Measurements from ENCODE around the gene SHKBP1. TPM values are rescaled to one million over a fixed set of nuclear protein-coding genes. Genes with fewer than 3 reads are reported as not detected.
A peak's percentile ranks its signal among the peaks of the same experiment; 100 is the strongest.

SHKBP1 gene
- total RNA-seq, 2 donors from 2014 or later, result 131 to 149 TPM

GRCh38 chr19:40605216-40605971 is 28.7 kb downstream of the SHKBP1 start:
- DNase-seq (ENCODE audit: low spot score) (peak; percentile 89), ATAC-seq (peak; percentile 68 to 81)
- peak overlapping the region; percentile 67 to 90 for H3K27ac Mint-ChIP-seq
- H3K27me3 Mint-ChIP-seq, result peaks cover 9 to 14% of the 10 kb centered on the region in 2 donors
- no peaks in the 10 kb centered on the region for H3K36me3 Mint-ChIP-seq
- H3K4me1 Mint-ChIP-seq (ENCODE audit: low read depth in 2 of 2), result peaks cover 48 to 56% of the 10 kb centered on the region in 2 donors
- H3K9me3 Mint-ChIP-seq, result no peaks in the 10 kb centered on the region
- H3K4me3 Mint-ChIP-seq, result peak overlapping the region; percentile 94

GRCh38 chr19:40607311-40608239 is 30.9 kb downstream of the SHKBP1 start:
- H3K27me3 Mint-ChIP-seq, result no peaks in the 10 kb centered on the region
- H3K4me3 Mint-ChIP-seq, result peak overlapping the region; percentile 94
- ATAC-seq, result no peak
- no peaks in the 10 kb centered on the region for H3K9me3 Mint-ChIP-seq
- no peak for DNase-seq (ENCODE audit: low spot score)
- H3K36me3 Mint-ChIP-seq, result no peaks in the 10 kb centered on the region
- H3K27ac Mint-ChIP-seq, result peak overlapping the region; percentile 46 to 68
- H3K4me1 Mint-ChIP-seq (ENCODE audit: low read depth in 2 of 2), result peaks cover 50 to 56% of the 10 kb centered on the region in 2 donors

GRCh38 chr19:40608240-40608621 is 31.6 kb downstream of the SHKBP1 start:
- Mint-ChIP-seq H3K9me3 (no peaks in the 10 kb centered on the region), H3K36me3 (no peaks in the 10 kb centered on the region), H3K4me1 (ENCODE audit: low read depth in 2 of 2) (peaks cover 51 to 57% of the 10 kb centered on the region in 2 donors), H3K4me3 (peak overlapping the region; percentile 74), H3K27ac (peak overlapping the region; percentile 46 to 68), H3K27me3 (no peaks in the 10 kb centered on the region)
- ATAC-seq (no peak), DNase-seq (ENCODE audit: low spot score) (no peak)

DNA sequence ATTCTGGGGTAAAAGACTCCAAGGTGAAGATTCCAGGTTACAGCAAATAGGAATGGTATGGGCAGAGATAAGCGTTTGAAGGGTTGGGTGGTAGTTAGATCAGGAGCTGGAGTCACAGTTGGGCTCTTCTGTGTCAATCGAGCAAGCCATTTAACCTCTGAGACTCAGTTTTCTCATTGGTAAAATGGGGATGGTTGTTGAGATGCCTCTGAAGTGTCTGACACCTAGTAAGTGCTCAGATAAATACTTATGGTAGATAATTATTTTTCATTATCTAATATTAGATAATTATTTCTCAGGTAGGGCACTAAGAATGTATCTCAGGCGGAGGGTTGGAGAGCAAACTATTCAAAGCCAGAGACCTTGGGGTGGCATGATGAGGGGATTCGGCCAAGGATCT is 32.3 kb downstream of the SHKBP1 start:
- Mint-ChIP-seq H3K4me1 (ENCODE audit: low read depth in 2 of 2) (peaks cover 56 to 59% of the 10 kb centered on the region in 2 donors), H3K9me3 (no peaks in the 10 kb centered on the region), H3K4me3 (peak overlapping the region; percentile 74), H3K27ac (peak overlapping the region; percentile 68 to 86), H3K27me3 (no peaks in the 10 kb centered on the region), H3K36me3 (no peaks in the 10 kb centered on the region)
- ATAC-seq (no peak), DNase-seq (ENCODE audit: low spot score) (no peak)

- no peaks in the 10 kb centered on the region for H3K9me3 Mint-ChIP-seq
- DNase-seq (ENCODE audit: low spot score) (peak; percentile 90), ATAC-seq (peak; percentile 78 to 81)
- H3K27me3 Mint-ChIP-seq, result no peaks in the 10 kb centered on the region
- H3K36me3 Mint-ChIP-seq, result no peaks in the 10 kb centered on the region
- peak overlapping the region; percentile 68 to 86 for H3K27ac Mint-ChIP-seq
- peak overlapping the region; percentile 74 for H3K4me3 Mint-ChIP-seq
- peaks cover 53 to 63% of the 10 kb centered on the region in 2 donors for H3K4me1 Mint-ChIP-seq (ENCODE audit: low read depth in 2 of 2)
Measured at GRCh38 chr19:40609561-40610395, 33.1 kb downstream of the SHKBP1 start.

DNA sequence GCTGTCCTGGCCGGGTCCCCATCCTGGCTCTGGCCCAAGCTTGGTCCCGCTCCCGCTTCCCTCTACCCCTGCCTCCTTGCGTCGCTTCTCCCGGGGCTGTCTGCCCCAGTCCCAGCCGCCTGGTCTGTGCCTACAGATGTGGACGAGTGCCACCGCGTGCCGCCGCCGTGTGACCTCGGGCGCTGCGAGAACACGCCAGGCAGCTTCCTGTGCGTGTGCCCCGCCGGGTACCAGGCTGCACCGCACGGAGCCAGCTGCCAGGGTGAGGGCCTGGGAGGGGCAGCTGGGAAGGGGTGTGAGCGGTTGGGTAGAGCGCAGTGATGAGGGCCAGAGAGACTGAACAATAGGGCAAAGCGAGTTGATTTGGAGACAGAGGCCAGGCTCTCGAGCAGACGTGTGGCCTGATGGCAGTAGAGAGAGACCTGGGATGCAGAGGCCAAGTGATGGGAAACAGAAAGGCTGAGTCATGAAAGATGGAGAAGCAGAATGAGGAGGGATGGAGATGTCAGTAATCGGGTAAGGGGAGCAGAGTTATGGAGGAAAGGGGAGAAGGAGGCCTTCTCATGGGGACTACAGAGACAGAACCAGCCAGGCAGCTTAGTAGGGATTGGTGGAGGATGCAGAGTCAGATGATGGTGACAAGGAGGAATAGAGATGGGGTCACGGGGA is 33.9 kb downstream of the SHKBP1 start:
- H3K27me3 Mint-ChIP-seq, result no peaks in the 10 kb centered on the region
- peaks cover 52 to 62% of the 10 kb centered on the region in 2 donors for H3K4me1 Mint-ChIP-seq (ENCODE audit: low read depth in 2 of 2)
- H3K27ac Mint-ChIP-seq, result peak overlapping the region; percentile 68 to 86
- no peaks in the 10 kb centered on the region for H3K9me3 Mint-ChIP-seq
- no peaks in the 10 kb centered on the region for H3K36me3 Mint-ChIP-seq
- DNase-seq (ENCODE audit: low spot score) (no peak), ATAC-seq (peak in 1 of 2 donors; percentile 7)
- peak overlapping the region; percentile 74 for H3K4me3 Mint-ChIP-seq

DNA sequence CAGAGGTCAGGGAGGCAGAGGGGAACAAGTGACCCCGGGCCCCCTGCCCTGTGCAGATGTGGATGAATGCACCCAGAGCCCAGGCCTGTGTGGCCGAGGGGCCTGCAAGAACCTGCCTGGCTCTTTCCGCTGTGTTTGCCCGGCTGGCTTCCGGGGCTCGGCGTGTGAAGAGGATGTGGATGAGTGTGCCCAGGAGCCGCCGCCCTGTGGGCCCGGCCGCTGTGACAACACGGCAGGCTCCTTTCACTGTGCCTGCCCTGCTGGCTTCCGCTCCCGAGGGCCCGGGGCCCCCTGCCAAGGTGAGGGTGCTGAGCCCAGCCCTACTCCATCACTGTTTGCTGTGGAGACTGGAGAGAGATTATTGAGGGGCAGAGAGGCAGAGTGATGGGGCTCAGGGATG is 34.4 kb downstream of the SHKBP1 start:
- DNase-seq (ENCODE audit: low spot score), result no peak
- H3K36me3 Mint-ChIP-seq, result no peaks in the 10 kb centered on the region
- no peaks in the 10 kb centered on the region for H3K27me3 Mint-ChIP-seq
- H3K9me3 Mint-ChIP-seq, result no peaks in the 10 kb centered on the region
- H3K27ac Mint-ChIP-seq, result peak overlapping the region; percentile 68 to 86
- peaks cover 46 to 61% of the 10 kb centered on the region in 2 donors for H3K4me1 Mint-ChIP-seq (ENCODE audit: low read depth in 2 of 2)
- ATAC-seq, result no peak
- peak overlapping the region; percentile 74 for H3K4me3 Mint-ChIP-seq

GRCh38 chr19:40611900-40612698 is 35.4 kb downstream of the SHKBP1 start:
- ATAC-seq, result no peak
- no peak for DNase-seq (ENCODE audit: low spot score)
- Mint-ChIP-seq H3K4me3 (peak overlapping the region; percentile 89), H3K27ac (no peak overlapping the region), H3K9me3 (no peaks in the 10 kb centered on the region), H3K27me3 (no peaks in the 10 kb centered on the region), H3K36me3 (no peaks in the 10 kb centered on the region), H3K4me1 (ENCODE audit: low read depth in 2 of 2) (peaks cover 46 to 57% of the 10 kb centered on the region in 2 donors)

DNA sequence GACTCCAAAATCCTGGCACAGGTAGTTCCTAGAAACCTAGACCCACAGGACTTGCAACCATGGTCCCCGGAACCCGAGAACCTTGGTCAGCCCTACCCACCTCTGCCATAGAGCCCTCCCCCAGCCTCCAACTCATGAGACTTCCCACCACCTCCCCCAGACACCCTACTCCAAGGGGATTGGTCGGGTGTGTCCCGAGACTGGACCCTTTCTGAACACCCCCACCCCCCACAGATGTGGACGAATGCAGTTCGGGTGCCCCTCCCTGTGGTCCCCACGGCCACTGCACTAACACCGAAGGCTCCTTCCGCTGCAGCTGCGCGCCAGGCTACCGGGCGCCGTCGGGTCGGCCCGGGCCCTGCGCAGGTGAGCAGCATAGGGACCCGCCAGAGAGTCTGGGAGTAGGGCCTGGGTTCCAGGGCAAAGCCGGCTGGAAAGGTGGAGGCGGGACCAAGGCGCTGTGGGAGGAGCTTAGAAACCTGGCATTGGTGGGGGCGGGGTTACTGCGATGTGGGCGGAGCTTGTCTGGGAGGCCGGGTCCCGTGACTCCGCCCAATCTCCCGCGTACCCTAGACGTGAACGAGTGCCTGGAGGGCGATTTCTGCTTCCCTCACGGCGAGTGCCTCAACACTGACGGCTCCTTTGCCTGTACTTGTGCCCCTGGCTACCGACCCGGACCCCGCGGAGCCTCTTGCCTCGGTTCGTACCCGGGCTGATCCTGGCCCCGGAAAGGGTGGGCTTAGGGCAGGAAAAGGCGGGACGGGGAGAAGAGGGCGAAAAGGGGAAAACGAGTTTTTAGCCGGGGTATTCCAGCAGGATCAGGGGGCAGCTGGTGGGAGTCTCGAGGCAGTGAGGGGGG is 36.4 kb downstream of the SHKBP1 start:
- peak overlapping the region; percentile 62 to 92 for H3K27ac Mint-ChIP-seq
- peak; percentile 60 for DNase-seq (ENCODE audit: low spot score)
- H3K4me1 Mint-ChIP-seq (ENCODE audit: low read depth in 2 of 2), result peaks cover 46 to 51% of the 10 kb centered on the region in 2 donors
- no peaks in the 10 kb centered on the region for H3K27me3 Mint-ChIP-seq
- no peak for ATAC-seq
- H3K36me3 Mint-ChIP-seq, result no peaks in the 10 kb centered on the region
- no peaks in the 10 kb centered on the region for H3K9me3 Mint-ChIP-seq
- peak overlapping the region; percentile 89 for H3K4me3 Mint-ChIP-seq

- H3K4me3 Mint-ChIP-seq, result peak overlapping the region; percentile 89
- H3K9me3 Mint-ChIP-seq, result no peaks in the 10 kb centered on the region
- no peaks in the 10 kb centered on the region for H3K27me3 Mint-ChIP-seq
- no peaks in the 10 kb centered on the region for H3K36me3 Mint-ChIP-seq
- ATAC-seq (peak; percentile 74 to 81), DNase-seq (ENCODE audit: low spot score) (peak; percentile 85)
- peak overlapping the region; percentile 62 to 92 for H3K27ac Mint-ChIP-seq
- peaks cover 43 to 46% of the 10 kb centered on the region in 2 donors for H3K4me1 Mint-ChIP-seq (ENCODE audit: low read depth in 2 of 2)
Measured at GRCh38 chr19:40613690-40614621, 37.3 kb downstream of the SHKBP1 start.
